Gastroesophageal sphincter (tissue), 3 donors: ENCODE data around the gene PRDM16.

Source experiments
- CTCF ChIP-seq, 4 experiments: fragments of 200-600 bp in 2 of 4; fragments of 450-650 bp in 2 of 4; sonication (generic) in 1 of 4; IDR thresholded peaks; one replicate each; pipeline ENCODE4 v1.5.1; 2017 to 2019; ENCODE audit warnings: antibody characterized with exemption in 4 of 4, mild to moderate bottlenecking in 2 of 4, moderate library complexity in 2 of 4
- EP300 ChIP-seq: sonication (generic); formaldehyde crosslinking; IDR thresholded peaks from one replicate; pipeline ENCODE4 v1.6.1; 2017; ENCODE audit warnings: antibody characterized with exemption, mild to moderate bottlenecking
- POLR2A ChIP-seq, 2 donors: fragments of 450-650 bp; IDR thresholded peaks; one replicate each; pipeline ENCODE4 v1.6.1; 2017; ENCODE audit warnings: antibody characterized with exemption in 2 of 2, mild to moderate bottlenecking in 2 of 2, moderate library complexity in 1 of 2
- POLR2AphosphoS5 ChIP-seq: sonication (generic); formaldehyde crosslinking; IDR thresholded peaks from one replicate; pipeline ENCODE4 v1.6.1; 2017; ENCODE audit warnings: antibody characterized with exemption

- TF ChIP-seq CTCF (IDR thresholded peaks at IDR 0.05) (no peak), POLR2A (IDR thresholded peaks at IDR 0.05) (no peak), EP300 (no peak), POLR2AphosphoS5 (no peak)
Measured at GRCh38 chr1:3423245-3423829, 354.3 kb downstream of the PRDM16 start.
